ENCODE data around the gene ICA1L. TPM values are rescaled to one million over a fixed set of nuclear protein-coding genes. Genes with fewer than 3 reads are reported as not detected.

Gene ICA1L
- total and polyA plus RNA-seq, 2 of the 13 experiments (the other 11 are each of a cell fraction or from before 2014, with no cell fraction given): 1.5 to 2.4 TPM

DNA sequence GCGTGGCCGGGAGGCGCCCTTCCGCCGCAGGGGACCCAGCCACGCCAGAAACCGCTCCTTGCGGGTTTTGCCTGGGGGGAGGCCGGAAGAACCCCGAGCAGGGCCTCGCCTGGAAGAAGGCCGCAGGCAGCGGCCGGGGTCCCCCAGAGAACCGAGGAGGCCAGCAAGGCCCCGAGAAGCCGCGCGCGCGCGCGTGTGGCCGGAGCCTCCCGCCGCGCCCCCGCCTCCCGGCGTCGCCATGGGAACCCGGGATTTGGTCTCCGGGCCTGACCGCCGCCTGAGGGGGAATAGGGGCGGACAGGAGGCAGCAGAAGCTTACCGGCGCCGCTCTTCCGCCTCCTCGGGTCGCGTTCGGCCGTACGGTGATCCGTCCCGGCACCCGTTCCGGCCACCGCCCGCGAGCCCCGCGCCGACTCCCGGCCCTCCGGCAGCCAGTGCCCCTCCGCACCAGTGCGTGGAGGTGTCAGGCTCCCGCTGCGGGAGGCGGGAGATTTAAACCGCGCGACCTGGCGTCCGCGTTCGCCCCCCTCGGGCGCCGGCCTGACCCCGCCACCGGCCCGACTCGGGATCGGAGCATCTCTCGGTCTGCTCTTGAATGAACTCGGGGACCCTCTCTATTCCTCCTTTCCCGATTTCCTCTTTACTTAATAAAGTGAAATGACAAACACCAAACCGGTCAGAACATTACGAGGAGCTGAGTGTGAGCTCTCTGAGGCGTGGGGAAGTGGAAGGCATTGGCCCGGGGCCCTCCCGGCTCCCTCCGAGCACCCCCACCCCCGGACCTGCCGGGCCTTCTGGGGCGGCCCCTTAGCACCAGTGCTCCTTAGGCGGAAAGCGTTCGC is at the start of gene ICA1L (continued):
- TF ChIP-seq YY1 (IDR thresholded peaks at IDR 0.05; ENCODE audit: insufficient read depth, insufficient replicate concordance, low read depth, low read length): peak; percentile 65
- no peak for TF ChIP-seq ZNF138 (CRISPR knock-in tag; IDR thresholded peaks at IDR 0.05; ENCODE audit: low read depth)
- peak; percentile 82; the same call in 1 of the 2 replicates for TF ChIP-seq GABPB1 (CRISPR knock-in tag; IDR thresholded peaks at IDR 0.05)
- TF ChIP-seq, protein P1, sequence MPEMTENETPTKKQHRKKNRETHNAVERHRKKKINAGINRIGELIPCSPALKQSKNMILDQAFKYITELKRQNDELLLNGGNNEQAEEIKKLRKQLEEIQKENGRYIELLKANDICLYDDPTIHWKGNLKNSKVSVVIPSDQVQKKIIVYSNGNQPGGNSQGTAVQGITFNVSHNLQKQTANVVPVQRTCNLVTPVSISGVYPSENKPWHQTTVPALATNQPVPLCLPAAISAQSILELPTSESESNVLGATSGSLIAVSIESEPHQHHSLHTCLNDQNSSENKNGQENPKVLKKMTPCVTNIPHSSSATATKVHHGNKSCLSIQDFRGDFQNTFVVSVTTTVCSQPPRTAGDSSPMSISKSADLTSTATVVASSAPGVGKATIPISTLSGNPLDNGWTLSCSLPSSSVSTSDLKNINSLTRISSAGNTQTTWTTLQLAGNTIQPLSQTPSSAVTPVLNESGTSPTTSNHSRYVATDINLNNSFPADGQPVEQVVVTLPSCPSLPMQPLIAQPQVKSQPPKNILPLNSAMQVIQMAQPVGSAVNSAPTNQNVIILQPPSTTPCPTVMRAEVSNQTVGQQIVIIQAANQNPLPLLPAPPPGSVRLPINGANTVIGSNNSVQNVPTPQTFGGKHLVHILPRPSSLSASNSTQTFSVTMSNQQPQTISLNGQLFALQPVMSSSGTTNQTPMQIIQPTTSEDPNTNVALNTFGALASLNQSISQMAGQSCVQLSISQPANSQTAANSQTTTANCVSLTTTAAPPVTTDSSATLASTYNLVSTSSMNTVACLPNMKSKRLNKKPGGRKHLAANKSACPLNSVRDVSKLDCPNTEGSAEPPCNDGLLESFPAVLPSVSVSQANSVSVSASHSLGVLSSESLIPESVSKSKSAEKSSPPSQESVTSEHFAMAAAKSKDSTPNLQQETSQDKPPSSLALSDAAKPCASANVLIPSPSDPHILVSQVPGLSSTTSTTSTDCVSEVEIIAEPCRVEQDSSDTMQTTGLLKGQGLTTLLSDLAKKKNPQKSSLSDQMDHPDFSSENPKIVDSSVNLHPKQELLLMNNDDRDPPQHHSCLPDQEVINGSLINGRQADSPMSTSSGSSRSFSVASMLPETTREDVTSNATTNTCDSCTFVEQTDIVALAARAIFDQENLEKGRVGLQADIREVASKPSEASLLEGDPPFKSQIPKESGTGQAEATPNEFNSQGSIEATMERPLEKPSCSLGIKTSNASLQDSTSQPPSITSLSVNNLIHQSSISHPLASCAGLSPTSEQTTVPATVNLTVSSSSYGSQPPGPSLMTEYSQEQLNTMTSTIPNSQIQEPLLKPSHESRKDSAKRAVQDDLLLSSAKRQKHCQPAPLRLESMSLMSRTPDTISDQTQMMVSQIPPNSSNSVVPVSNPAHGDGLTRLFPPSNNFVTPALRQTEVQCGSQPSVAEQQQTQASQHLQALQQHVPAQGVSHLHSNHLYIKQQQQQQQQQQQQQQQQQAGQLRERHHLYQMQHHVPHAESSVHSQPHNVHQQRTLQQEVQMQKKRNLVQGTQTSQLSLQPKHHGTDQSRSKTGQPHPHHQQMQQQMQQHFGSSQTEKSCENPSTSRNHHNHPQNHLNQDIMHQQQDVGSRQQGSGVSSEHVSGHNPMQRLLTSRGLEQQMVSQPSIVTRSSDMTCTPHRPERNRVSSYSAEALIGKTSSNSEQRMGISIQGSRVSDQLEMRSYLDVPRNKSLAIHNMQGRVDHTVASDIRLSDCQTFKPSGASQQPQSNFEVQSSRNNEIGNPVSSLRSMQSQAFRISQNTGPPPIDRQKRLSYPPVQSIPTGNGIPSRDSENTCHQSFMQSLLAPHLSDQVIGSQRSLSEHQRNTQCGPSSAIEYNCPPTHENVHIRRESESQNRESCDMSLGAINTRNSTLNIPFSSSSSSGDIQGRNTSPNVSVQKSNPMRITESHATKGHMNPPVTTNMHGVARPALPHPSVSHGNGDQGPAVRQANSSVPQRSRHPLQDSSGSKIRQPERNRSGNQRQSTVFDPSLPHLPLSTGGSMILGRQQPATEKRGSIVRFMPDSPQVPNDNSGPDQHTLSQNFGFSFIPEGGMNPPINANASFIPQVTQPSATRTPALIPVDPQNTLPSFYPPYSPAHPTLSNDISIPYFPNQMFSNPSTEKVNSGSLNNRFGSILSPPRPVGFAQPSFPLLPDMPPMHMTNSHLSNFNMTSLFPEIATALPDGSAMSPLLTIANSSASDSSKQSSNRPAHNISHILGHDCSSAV (CRISPR knock-in tag; IDR thresholded peaks at IDR 0.05; ENCODE audit: borderline replicate concordance): peak; percentile 71; the same call in 1 of the 2 replicates
- TF ChIP-seq, protein P2, sequence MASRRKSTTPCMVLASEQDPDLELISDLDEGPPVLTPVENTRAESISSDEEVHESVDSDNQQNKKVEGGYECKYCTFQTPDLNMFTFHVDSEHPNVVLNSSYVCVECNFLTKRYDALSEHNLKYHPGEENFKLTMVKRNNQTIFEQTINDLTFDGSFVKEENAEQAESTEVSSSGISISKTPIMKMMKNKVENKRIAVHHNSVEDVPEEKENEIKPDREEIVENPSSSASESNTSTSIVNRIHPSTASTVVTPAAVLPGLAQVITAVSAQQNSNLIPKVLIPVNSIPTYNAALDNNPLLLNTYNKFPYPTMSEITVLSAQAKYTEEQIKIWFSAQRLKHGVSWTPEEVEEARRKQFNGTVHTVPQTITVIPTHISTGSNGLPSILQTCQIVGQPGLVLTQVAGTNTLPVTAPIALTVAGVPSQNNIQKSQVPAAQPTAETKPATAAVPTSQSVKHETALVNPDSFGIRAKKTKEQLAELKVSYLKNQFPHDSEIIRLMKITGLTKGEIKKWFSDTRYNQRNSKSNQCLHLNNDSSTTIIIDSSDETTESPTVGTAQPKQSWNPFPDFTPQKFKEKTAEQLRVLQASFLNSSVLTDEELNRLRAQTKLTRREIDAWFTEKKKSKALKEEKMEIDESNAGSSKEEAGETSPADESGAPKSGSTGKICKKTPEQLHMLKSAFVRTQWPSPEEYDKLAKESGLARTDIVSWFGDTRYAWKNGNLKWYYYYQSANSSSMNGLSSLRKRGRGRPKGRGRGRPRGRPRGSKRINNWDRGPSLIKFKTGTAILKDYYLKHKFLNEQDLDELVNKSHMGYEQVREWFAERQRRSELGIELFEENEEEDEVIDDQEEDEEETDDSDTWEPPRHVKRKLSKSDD (CRISPR knock-in tag; IDR thresholded peaks at IDR 0.05; ENCODE audit: low read depth): no peak
- TF ChIP-seq SRSF4 (IDR thresholded peaks at IDR 0.05; ENCODE audit: low read depth, low read length, poor library complexity, severe bottlenecking): no peak
- TF ChIP-seq, protein P3, sequence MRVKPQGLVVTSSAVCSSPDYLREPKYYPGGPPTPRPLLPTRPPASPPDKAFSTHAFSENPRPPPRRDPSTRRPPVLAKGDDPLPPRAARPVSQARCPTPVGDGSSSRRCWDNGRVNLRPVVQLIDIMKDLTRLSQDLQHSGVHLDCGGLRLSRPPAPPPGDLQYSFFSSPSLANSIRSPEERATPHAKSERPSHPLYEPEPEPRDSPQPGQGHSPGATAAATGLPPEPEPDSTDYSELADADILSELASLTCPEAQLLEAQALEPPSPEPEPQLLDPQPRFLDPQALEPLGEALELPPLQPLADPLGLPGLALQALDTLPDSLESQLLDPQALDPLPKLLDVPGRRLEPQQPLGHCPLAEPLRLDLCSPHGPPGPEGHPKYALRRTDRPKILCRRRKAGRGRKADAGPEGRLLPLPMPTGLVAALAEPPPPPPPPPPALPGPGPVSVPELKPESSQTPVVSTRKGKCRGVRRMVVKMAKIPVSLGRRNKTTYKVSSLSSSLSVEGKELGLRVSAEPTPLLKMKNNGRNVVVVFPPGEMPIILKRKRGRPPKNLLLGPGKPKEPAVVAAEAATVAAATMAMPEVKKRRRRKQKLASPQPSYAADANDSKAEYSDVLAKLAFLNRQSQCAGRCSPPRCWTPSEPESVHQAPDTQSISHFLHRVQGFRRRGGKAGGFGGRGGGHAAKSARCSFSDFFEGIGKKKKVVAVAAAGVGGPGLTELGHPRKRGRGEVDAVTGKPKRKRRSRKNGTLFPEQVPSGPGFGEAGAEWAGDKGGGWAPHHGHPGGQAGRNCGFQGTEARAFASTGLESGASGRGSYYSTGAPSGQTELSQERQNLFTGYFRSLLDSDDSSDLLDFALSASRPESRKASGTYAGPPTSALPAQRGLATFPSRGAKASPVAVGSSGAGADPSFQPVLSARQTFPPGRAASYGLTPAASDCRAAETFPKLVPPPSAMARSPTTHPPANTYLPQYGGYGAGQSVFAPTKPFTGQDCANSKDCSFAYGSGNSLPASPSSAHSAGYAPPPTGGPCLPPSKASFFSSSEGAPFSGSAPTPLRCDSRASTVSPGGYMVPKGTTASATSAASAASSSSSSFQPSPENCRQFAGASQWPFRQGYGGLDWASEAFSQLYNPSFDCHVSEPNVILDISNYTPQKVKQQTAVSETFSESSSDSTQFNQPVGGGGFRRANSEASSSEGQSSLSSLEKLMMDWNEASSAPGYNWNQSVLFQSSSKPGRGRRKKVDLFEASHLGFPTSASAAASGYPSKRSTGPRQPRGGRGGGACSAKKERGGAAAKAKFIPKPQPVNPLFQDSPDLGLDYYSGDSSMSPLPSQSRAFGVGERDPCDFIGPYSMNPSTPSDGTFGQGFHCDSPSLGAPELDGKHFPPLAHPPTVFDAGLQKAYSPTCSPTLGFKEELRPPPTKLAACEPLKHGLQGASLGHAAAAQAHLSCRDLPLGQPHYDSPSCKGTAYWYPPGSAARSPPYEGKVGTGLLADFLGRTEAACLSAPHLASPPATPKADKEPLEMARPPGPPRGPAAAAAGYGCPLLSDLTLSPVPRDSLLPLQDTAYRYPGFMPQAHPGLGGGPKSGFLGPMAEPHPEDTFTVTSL (CRISPR knock-in tag; IDR thresholded peaks at IDR 0.05; ENCODE audit: borderline replicate concordance): no peak
- TF ChIP-seq MBD4 (IDR thresholded peaks at IDR 0.05; ENCODE audit: borderline replicate concordance, low read length): no peak

All from HepG2 (cell line).